GM23338 (cell line): ENCODE results near the gene CST11. TPM values are rescaled to one million over a fixed set of nuclear protein-coding genes. Genes with fewer than 3 reads are reported as not detected.

Experiments
- ATAC-seq: fragments of 200-7000 bp; cut with Tn5 transposase; 3 replicates; pipeline ENCODE4 v1.9.1; 2020
- DNase-seq: peaks from one replicate; pipeline ENCODE4 v3.0.0-alpha.2; 2015; ENCODE audit warnings: low spot score
- H2AFZ ChIP-seq: fragments of 200-600 bp; sonication (generic); 2 replicates; pipeline ENCODE4 v1.8.0; 2016; ENCODE audit warnings: antibody characterized with exemption, mild to moderate bottlenecking, moderate library complexity
- H3F3A ChIP-seq: fragments of 200-600 bp; sonication (generic); replicated peaks from 2 replicates; pipeline ENCODE4 v1.8.0; 2017; ENCODE audit warnings: antibody characterized with exemption, mixed run types, low read depth
- H3K27ac ChIP-seq: fragments of 200-600 bp; sonication (generic); 2 replicates; pipeline ENCODE4 v1.6.1; 2016; ENCODE audit warnings: low read depth
- H3K27me3 ChIP-seq: fragments of 200-600 bp; sonication (generic); 2 replicates; pipeline ENCODE4 v1.8.0; 2016; ENCODE audit warnings: mild to moderate bottlenecking, mixed run types, moderate library complexity; ENCODE audit not compliant: insufficient read depth
- H3K36me3 ChIP-seq: fragments of 200-600 bp; sonication (generic); 2 replicates; pipeline ENCODE4 v1.8.0; 2016; ENCODE audit warnings: mild to moderate bottlenecking; ENCODE audit not compliant: insufficient read depth
- H3K4me1 ChIP-seq: fragments of 200-600 bp; sonication (generic); 2 replicates; pipeline ENCODE4 v1.8.0; 2016; ENCODE audit warnings: mild to moderate bottlenecking, moderate library complexity; ENCODE audit not compliant: insufficient read depth
- H3K4me2 ChIP-seq: fragments of 200-600 bp; sonication (generic); 2 replicates; pipeline ENCODE4 v1.7.1; 2017; ENCODE audit warnings: mixed run types
- H3K4me3 ChIP-seq: fragments of 200-600 bp; sonication (generic); 2 replicates; pipeline ENCODE4 v1.6.1; 2016; ENCODE audit warnings: mixed run types
- H3K79me2 ChIP-seq: fragments of 200-600 bp; sonication (generic); replicated peaks from 2 replicates; pipeline ENCODE4 v1.8.0; 2017; ENCODE audit warnings: mild to moderate bottlenecking; ENCODE audit not compliant: insufficient read depth
- H3K9me2 ChIP-seq: fragments of 200-600 bp; sonication (generic); 2 replicates; pipeline ENCODE4 v1.8.0; 2017; ENCODE audit not compliant: insufficient read depth
- H4K20me1 ChIP-seq: fragments of 200-600 bp; sonication (generic); replicated peaks from 2 replicates; pipeline ENCODE4 v1.8.0; 2017; ENCODE audit warnings: mild to moderate bottlenecking; ENCODE audit not compliant: insufficient read depth
- H3K27ac Mint-ChIP-seq: 2 replicates; pipeline ENCODE4 v1.8.0; 2020; ENCODE audit warnings: inconsistent platforms, mild to moderate bottlenecking, moderate library complexity, mixed read lengths
- H3K27me3 Mint-ChIP-seq: 3 replicates; pipeline ENCODE4 v1.8.0; 2022; ENCODE audit warnings: low read depth, mild to moderate bottlenecking, moderate library complexity, mixed read lengths, inconsistent platforms; ENCODE audit not compliant: insufficient read depth, poor library complexity
- H3K36me3 Mint-ChIP-seq: 3 replicates; pipeline ENCODE4 v1.8.0; 2021; ENCODE audit warnings: low read depth, mild to moderate bottlenecking, inconsistent platforms, moderate library complexity, mixed read lengths
- H3K4me1 Mint-ChIP-seq: 3 replicates; pipeline ENCODE4 v1.8.0; 2020; ENCODE audit warnings: mild to moderate bottlenecking, inconsistent platforms, mixed read lengths
- H3K4me3 Mint-ChIP-seq: 3 replicates; pipeline ENCODE4 v1.8.0; 2021; ENCODE audit warnings: moderate library complexity, mild to moderate bottlenecking, inconsistent platforms, mixed read lengths
- H3K9me3 Mint-ChIP-seq: 3 replicates; pipeline ENCODE4 v1.8.0; 2020; ENCODE audit warnings: moderate library complexity, mild to moderate bottlenecking, inconsistent platforms, mixed read lengths
- CREB1 ChIP-seq: fragments of 250-450 bp; sonication (Bioruptor Pico); IDR thresholded peaks from 2 replicates; pipeline ENCODE4 v1.5.0; 2020; ENCODE audit warnings: low read depth, mild to moderate bottlenecking, moderate library complexity
- JUNB ChIP-seq: IDR thresholded peaks from one replicate; pipeline ENCODE4 v1.6.1; 2016; ENCODE audit warnings: antibody characterized with exemption; ENCODE audit not compliant: unreplicated experiment
- NANOG ChIP-seq: IDR thresholded peaks from 2 replicates; pipeline ENCODE4 v1.6.1; 2016; ENCODE audit warnings: antibody characterized with exemption, borderline replicate concordance
- POLR2AphosphoS5 ChIP-seq: IDR thresholded peaks from 2 replicates; pipeline ENCODE4 v1.6.1; 2016; ENCODE audit warnings: antibody characterized with exemption, low read depth
- STAT1 ChIP-seq: IDR thresholded peaks from one replicate; pipeline ENCODE4 v1.6.1; 2016; ENCODE audit warnings: antibody characterized with exemption; ENCODE audit not compliant: unreplicated experiment
- ZNF114 ChIP-seq: fragments of 250-450 bp; sonication (Bioruptor Pico); IDR thresholded peaks from 2 replicates; pipeline ENCODE4 v1.5.0; 2020; ENCODE audit warnings: mild to moderate bottlenecking, moderate library complexity
- ZNF331 ChIP-seq: fragments of 250-450 bp; sonication (Bioruptor Pico); IDR thresholded peaks from 2 replicates; pipeline ENCODE4 v1.5.0; 2020; ENCODE audit warnings: low read depth, mild to moderate bottlenecking, moderate library complexity
- polyA plus RNA-seq: library from polyadenylated mRNA; unstranded; fragments of >200 nt; fragmentation: Nextera tagmentation; extraction: Ambion mirVana; gene quantifications from 2 replicates; pipeline ENCODE4 v1.2.1, GENCODE V29; 2016
- total RNA-seq: library from RNA; depleted of rRNA; stranded (reverse); fragments of >200 nt; shearing (Covaris generic); gene quantifications from 2 replicates; pipeline ENCODE4 v1.2.3, GENCODE V29; 2014
- TF ChIP-seq, protein P1 (sequence below): IDR thresholded peaks from 2 replicates; pipeline ENCODE4 v1.6.1; 2016; ENCODE audit warnings: antibody characterized with exemption
- TF ChIP-seq, protein P2 (sequence below): IDR thresholded peaks from one replicate; pipeline ENCODE4 v1.6.1; 2018; ENCODE audit warnings: antibody characterized with exemption; ENCODE audit not compliant: unreplicated experiment

CST11 gene
- total and polyA plus RNA-seq, 2 experiments from 2014 or later, result not detected

DNA sequence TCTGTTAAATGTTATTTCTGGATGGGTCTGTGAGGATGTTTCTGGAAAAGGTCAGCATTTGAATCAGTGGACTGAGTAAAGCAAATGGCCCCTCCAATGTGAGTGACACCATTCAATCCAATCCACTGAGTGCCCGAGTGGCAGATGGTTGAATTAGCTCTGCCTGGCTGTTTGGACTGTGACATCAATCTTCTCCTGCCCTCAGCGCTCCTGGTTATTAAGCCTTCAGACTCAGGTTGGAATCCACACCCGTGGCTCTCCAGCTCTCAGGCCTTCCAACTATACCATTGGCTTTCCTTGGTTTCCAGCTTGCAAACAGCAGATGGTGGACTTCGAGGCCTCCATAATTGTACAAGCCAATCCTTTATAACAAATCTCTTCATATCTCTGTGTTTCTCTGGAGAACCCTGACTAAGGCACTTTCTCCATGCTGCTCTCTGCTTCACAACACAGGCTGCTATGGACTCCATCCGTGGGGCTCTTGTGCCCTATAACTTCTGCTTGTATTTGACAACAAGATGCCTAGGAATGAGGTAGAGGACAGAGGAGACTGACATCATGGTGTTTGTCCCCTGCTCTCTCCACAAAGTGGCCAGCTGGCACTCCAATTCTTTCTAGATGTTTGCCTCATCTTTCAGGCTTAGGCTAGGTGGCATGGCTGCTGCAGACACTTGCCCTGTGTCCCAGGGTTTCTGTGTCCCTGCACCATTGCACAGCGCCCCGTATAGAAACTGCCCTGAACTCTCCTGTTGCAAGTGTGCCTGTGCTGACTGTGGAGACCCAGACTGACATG is 18.0 kb downstream of the CST11 start:
- no peak for ATAC-seq
- Mint-ChIP-seq H3K9me3 (no peaks in the 10 kb centered on the region; the same call in 2 of the 3 replicates), H3K27ac (no peak overlapping the region), H3K4me1 (no peaks in the 10 kb centered on the region), H3K4me3 (no peak overlapping the region), H3K36me3 (no peaks in the 10 kb centered on the region), H3K27me3 (peaks cover 6% of the 10 kb centered on the region)
- no peak overlapping the region for H2AFZ ChIP-seq
- H3K36me3 ChIP-seq, result no peaks in the 10 kb centered on the region
- no peak overlapping the region for H3K27ac ChIP-seq
- DNase-seq, result no peak
- TF ChIP-seq ZNF114 (CRISPR knock-in tag) (no peak), JUNB (no peak), CREB1 (CRISPR knock-in tag) (no peak), NANOG (no peak), STAT1 (no peak), ZNF331 (no peak)
- TF ChIP-seq, protein P1, sequence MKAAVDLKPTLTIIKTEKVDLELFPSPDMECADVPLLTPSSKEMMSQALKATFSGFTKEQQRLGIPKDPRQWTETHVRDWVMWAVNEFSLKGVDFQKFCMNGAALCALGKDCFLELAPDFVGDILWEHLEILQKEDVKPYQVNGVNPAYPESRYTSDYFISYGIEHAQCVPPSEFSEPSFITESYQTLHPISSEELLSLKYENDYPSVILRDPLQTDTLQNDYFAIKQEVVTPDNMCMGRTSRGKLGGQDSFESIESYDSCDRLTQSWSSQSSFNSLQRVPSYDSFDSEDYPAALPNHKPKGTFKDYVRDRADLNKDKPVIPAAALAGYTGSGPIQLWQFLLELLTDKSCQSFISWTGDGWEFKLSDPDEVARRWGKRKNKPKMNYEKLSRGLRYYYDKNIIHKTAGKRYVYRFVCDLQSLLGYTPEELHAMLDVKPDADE, result no peak
- no peaks in the 10 kb centered on the region for H4K20me1 ChIP-seq
- no peak overlapping the region for H3K4me2 ChIP-seq
- no peak overlapping the region for H3K4me3 ChIP-seq
- no peaks in the 10 kb centered on the region for H3K79me2 ChIP-seq
- H3K27me3 ChIP-seq, result no peaks in the 10 kb centered on the region
- H3F3A ChIP-seq, result no peaks in the 10 kb centered on the region
- H3K9me2 ChIP-seq, result no peaks in the 10 kb centered on the region
- H3K4me1 ChIP-seq, result no peaks in the 10 kb centered on the region

DNA sequence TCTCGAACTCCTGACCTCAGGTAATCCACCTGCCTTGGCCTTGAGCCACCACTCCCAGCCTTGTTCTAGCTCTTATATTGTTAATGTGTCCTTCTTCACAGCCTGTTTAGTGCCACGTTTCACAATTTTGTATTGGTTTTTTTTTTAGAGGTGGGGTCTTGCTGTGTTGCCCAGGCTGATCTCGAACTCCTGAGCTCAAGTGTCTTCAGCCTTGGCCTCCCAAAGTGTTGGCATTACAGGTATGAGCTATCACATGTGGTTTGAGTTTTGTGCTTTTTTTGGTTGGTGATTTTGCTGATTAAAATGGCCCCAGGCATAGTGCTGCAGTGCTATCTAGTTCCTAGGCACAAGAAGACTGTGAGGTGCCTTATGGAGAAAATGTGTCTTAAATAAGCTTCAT is 19.0 kb downstream of the CST11 start:
- H3K4me1 Mint-ChIP-seq, result no peaks in the 10 kb centered on the region
- no peaks in the 10 kb centered on the region for H3F3A ChIP-seq
- H3K4me1 ChIP-seq, result no peaks in the 10 kb centered on the region
- no peaks in the 10 kb centered on the region for H3K36me3 ChIP-seq
- H4K20me1 ChIP-seq, result no peaks in the 10 kb centered on the region
- no peak overlapping the region for H3K4me3 Mint-ChIP-seq
- H3K27ac Mint-ChIP-seq, result no peak overlapping the region
- no peak for ATAC-seq
- no peak for DNase-seq
- no peak overlapping the region for H3K27ac ChIP-seq
- H3K4me2 ChIP-seq, result no peak overlapping the region
- no peaks in the 10 kb centered on the region for H3K9me2 ChIP-seq
- H3K36me3 Mint-ChIP-seq, result no peaks in the 10 kb centered on the region
- no peaks in the 10 kb centered on the region for H3K27me3 ChIP-seq
- peaks cover 6% of the 10 kb centered on the region for H3K27me3 Mint-ChIP-seq
- no peaks in the 10 kb centered on the region; the same call in 2 of the 3 replicates for H3K9me3 Mint-ChIP-seq
- H2AFZ ChIP-seq, result no peak overlapping the region
- no peaks in the 10 kb centered on the region for H3K79me2 ChIP-seq
- no peak overlapping the region for H3K4me3 ChIP-seq
- TF ChIP-seq POLR2AphosphoS5 (no peak), NANOG (no peak), ZNF331 (no peak), JUNB (no peak)
- TF ChIP-seq, protein P1, result no peak
- TF ChIP-seq, protein P2, sequence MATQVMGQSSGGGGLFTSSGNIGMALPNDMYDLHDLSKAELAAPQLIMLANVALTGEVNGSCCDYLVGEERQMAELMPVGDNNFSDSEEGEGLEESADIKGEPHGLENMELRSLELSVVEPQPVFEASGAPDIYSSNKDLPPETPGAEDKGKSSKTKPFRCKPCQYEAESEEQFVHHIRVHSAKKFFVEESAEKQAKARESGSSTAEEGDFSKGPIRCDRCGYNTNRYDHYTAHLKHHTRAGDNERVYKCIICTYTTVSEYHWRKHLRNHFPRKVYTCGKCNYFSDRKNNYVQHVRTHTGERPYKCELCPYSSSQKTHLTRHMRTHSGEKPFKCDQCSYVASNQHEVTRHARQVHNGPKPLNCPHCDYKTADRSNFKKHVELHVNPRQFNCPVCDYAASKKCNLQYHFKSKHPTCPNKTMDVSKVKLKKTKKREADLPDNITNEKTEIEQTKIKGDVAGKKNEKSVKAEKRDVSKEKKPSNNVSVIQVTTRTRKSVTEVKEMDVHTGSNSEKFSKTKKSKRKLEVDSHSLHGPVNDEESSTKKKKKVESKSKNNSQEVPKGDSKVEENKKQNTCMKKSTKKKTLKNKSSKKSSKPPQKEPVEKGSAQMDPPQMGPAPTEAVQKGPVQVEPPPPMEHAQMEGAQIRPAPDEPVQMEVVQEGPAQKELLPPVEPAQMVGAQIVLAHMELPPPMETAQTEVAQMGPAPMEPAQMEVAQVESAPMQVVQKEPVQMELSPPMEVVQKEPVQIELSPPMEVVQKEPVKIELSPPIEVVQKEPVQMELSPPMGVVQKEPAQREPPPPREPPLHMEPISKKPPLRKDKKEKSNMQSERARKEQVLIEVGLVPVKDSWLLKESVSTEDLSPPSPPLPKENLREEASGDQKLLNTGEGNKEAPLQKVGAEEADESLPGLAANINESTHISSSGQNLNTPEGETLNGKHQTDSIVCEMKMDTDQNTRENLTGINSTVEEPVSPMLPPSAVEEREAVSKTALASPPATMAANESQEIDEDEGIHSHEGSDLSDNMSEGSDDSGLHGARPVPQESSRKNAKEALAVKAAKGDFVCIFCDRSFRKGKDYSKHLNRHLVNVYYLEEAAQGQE, result no peak
